Measurements from ENCODE around the gene CFAP97. TPM values are rescaled to one million over a fixed set of nuclear protein-coding genes. Genes with fewer than 3 reads are reported as not detected.

CFAP97 gene
- polyA plus RNA-seq, 1 donor from 2014 or later = 29.8 TPM

GRCh38 chr4:185189606-185190305 lies 14.0 kb downstream of the CFAP97 start:
- Histone ChIP-seq H3K27me3 (ENCODE audit: insufficient read depth, low read depth, low read length) (no peaks in the 10 kb centered on the region), H3K27ac (ENCODE audit: low read length) (no peak overlapping the region), H2AFZ (ENCODE audit: low read depth, low read length) (no peak overlapping the region), H3K4me2 (ENCODE audit: low read length) (no peak overlapping the region), H3K9ac (ENCODE audit: low read length) (no peak overlapping the region), H4K20me1 (ENCODE audit: insufficient read depth) (no peaks in the 10 kb centered on the region), H3K9me2 (ENCODE audit: insufficient read depth, low read length) (no peaks in the 10 kb centered on the region), H3K79me2 (replicated peaks; ENCODE audit: insufficient read depth, low read length) (no peaks in the 10 kb centered on the region), H3K9me3 (ENCODE audit: low read length) (no peaks in the 10 kb centered on the region), H3K4me3 (ENCODE audit: low read length) (no peak overlapping the region), H3F3A (ENCODE audit: insufficient read depth, low read length, poor library complexity, severe bottlenecking) (no peaks in the 10 kb centered on the region), H3K36me3 (ENCODE audit: insufficient read depth, low read length) (no peaks in the 10 kb centered on the region)
- no peak for TF ChIP-seq EZH2 (IDR thresholded peaks at IDR 0.05; ENCODE audit: borderline replicate concordance, insufficient read depth, low read length, poor library complexity, severe bottlenecking)
- TF ChIP-seq MXI1 (conservative IDR thresholded peaks at IDR 0.05; ENCODE audit: poor library complexity, severe bottlenecking) = no peak
- no peak for TF ChIP-seq POLR2AphosphoS5 (IDR thresholded peaks at IDR 0.05)

- no peaks in the 10 kb centered on the region for H3K9me2 ChIP-seq (ENCODE audit: insufficient read depth, low read length)
- no peaks in the 10 kb centered on the region for H4K20me1 ChIP-seq (ENCODE audit: insufficient read depth)
- no peaks in the 10 kb centered on the region for H3F3A ChIP-seq (ENCODE audit: insufficient read depth, low read length, poor library complexity, severe bottlenecking)
- no peak overlapping the region for H2AFZ ChIP-seq (ENCODE audit: low read depth, low read length)
- no peak overlapping the region for H3K4me2 ChIP-seq (ENCODE audit: low read length)
- no peak overlapping the region for H3K9ac ChIP-seq (ENCODE audit: low read length)
- no peak overlapping the region for H3K27ac ChIP-seq (ENCODE audit: low read length)
- TF ChIP-seq EZH2 (IDR thresholded peaks at IDR 0.05; ENCODE audit: borderline replicate concordance, insufficient read depth, low read length, poor library complexity, severe bottlenecking) = no peak
- no peak for TF ChIP-seq RAD21 (conservative IDR thresholded peaks at IDR 0.05)
- TF ChIP-seq, protein P1, sequence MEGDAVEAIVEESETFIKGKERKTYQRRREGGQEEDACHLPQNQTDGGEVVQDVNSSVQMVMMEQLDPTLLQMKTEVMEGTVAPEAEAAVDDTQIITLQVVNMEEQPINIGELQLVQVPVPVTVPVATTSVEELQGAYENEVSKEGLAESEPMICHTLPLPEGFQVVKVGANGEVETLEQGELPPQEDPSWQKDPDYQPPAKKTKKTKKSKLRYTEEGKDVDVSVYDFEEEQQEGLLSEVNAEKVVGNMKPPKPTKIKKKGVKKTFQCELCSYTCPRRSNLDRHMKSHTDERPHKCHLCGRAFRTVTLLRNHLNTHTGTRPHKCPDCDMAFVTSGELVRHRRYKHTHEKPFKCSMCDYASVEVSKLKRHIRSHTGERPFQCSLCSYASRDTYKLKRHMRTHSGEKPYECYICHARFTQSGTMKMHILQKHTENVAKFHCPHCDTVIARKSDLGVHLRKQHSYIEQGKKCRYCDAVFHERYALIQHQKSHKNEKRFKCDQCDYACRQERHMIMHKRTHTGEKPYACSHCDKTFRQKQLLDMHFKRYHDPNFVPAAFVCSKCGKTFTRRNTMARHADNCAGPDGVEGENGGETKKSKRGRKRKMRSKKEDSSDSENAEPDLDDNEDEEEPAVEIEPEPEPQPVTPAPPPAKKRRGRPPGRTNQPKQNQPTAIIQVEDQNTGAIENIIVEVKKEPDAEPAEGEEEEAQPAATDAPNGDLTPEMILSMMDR (IDR thresholded peaks at IDR 0.05; ENCODE audit: poor library complexity, severe bottlenecking) = no peak
- no peak for TF ChIP-seq SMC3 (conservative IDR thresholded peaks at IDR 0.05; ENCODE audit: poor library complexity)
- no peak for TF ChIP-seq EP300 (conservative IDR thresholded peaks at IDR 0.05; ENCODE audit: poor library complexity, severe bottlenecking)
- TF ChIP-seq, protein P2, sequence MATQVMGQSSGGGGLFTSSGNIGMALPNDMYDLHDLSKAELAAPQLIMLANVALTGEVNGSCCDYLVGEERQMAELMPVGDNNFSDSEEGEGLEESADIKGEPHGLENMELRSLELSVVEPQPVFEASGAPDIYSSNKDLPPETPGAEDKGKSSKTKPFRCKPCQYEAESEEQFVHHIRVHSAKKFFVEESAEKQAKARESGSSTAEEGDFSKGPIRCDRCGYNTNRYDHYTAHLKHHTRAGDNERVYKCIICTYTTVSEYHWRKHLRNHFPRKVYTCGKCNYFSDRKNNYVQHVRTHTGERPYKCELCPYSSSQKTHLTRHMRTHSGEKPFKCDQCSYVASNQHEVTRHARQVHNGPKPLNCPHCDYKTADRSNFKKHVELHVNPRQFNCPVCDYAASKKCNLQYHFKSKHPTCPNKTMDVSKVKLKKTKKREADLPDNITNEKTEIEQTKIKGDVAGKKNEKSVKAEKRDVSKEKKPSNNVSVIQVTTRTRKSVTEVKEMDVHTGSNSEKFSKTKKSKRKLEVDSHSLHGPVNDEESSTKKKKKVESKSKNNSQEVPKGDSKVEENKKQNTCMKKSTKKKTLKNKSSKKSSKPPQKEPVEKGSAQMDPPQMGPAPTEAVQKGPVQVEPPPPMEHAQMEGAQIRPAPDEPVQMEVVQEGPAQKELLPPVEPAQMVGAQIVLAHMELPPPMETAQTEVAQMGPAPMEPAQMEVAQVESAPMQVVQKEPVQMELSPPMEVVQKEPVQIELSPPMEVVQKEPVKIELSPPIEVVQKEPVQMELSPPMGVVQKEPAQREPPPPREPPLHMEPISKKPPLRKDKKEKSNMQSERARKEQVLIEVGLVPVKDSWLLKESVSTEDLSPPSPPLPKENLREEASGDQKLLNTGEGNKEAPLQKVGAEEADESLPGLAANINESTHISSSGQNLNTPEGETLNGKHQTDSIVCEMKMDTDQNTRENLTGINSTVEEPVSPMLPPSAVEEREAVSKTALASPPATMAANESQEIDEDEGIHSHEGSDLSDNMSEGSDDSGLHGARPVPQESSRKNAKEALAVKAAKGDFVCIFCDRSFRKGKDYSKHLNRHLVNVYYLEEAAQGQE (IDR thresholded peaks at IDR 0.05; ENCODE audit: borderline replicate concordance) = no peak
- no peak for TF ChIP-seq POLR2AphosphoS5 (IDR thresholded peaks at IDR 0.05)
- TF ChIP-seq MXI1 (conservative IDR thresholded peaks at IDR 0.05; ENCODE audit: poor library complexity, severe bottlenecking) = no peak
- no peak for TF ChIP-seq TAF1 (IDR thresholded peaks at IDR 0.05; ENCODE audit: low read depth)
- no peak overlapping the region for H3K4me3 ChIP-seq (ENCODE audit: low read length)
- no peaks in the 10 kb centered on the region for H3K9me3 ChIP-seq (ENCODE audit: low read length)
- no peaks in the 10 kb centered on the region for H3K79me2 ChIP-seq (replicated peaks; ENCODE audit: insufficient read depth, low read length)
- H3K27me3 ChIP-seq (ENCODE audit: insufficient read depth, low read depth, low read length) = no peaks in the 10 kb centered on the region
- H3K36me3 ChIP-seq (ENCODE audit: insufficient read depth, low read length) = no peaks in the 10 kb centered on the region
These were observed 17.0 kb downstream of the CFAP97 start for GRCh38 chr4:185186769-185187168.
